Tibial nerve (tissue), 4 donors: ENCODE results near the gene FZD7. TPM values are rescaled to one million over a fixed set of nuclear protein-coding genes. Genes with fewer than 3 reads are reported as not detected.

Experiments
- DNase-seq, 2 donors: peaks; one replicate each; pipeline ENCODE4 v3.0.0-alpha.2; 2019; ENCODE audit warnings: low spot score in 2 of 2
- H3K27ac ChIP-seq, 4 donors: fragments of 200-600 bp; sonication (generic) in 3 of 4; one replicate each; pipeline ENCODE4 v1.5.1; 2017 to 2019; ENCODE audit warnings: mild to moderate bottlenecking in 1 of 4
- H3K27me3 ChIP-seq, 2 donors: fragments of 200-600 bp; sonication (generic) in 1 of 2; one replicate each; pipeline versions ENCODE4 v1.5.1 to v1.6.0; 2017 to 2019
- H3K36me3 ChIP-seq, 3 donors: fragments of 200-600 bp; sonication (generic); one replicate each; pipeline ENCODE4 v1.5.1; 2018 to 2019
- H3K4me1 ChIP-seq, 4 donors: fragments of 200-600 bp; sonication (generic) in 3 of 4; one replicate each; pipeline ENCODE4 v1.5.1; 2017 to 2019
- H3K4me3 ChIP-seq, 4 donors: fragments of 200-600 bp; sonication (generic) in 3 of 4; one replicate each; pipeline ENCODE4 v1.5.1; 2017 to 2019; ENCODE audit warnings: mild to moderate bottlenecking in 1 of 4, moderate library complexity in 1 of 4
- H3K9me3 ChIP-seq, 4 donors: fragments of 200-600 bp; sonication (generic) in 3 of 4; one replicate each; pipeline ENCODE4 v1.5.1; 2017 to 2019
- CTCF ChIP-seq, 5 experiments: fragments of 200-600 bp in 3 of 5; fragments of 450-650 bp in 2 of 5; sonication (generic) in 3 of 5; IDR thresholded peaks; one replicate each; pipeline ENCODE4 v1.5.1; 2016 to 2019; ENCODE audit warnings: antibody characterized with exemption in 5 of 5, mild to moderate bottlenecking in 3 of 5, moderate library complexity in 2 of 5
- EP300 ChIP-seq, 2 donors: sonication (generic); formaldehyde crosslinking; IDR thresholded peaks; one replicate each; pipeline ENCODE4 v1.6.1; 2017; ENCODE audit warnings: antibody characterized with exemption in 2 of 2, mild to moderate bottlenecking in 1 of 2
- POLR2A ChIP-seq, 2 donors: fragments of 450-650 bp; IDR thresholded peaks; one replicate each; pipeline ENCODE4 v1.6.1; 2017; ENCODE audit warnings: antibody characterized with exemption in 2 of 2, mild to moderate bottlenecking in 2 of 2, moderate library complexity in 2 of 2
- WGBS, 2 donors: methylation state at CpG; one replicate each; pipeline ENCODE4 v1.1.5; 2018; 5-methylcytosine and 5-hydroxymethylcytosine counted together
- total RNA-seq, 4 donors: library from RNA; depleted of rRNA; stranded (reverse); fragments of >200 nt; gene quantifications; one replicate each; pipeline ENCODE4 v1.1.0, GENCODE V29; 2016

Gene FZD7
- total RNA-seq, 4 donors from 2014 or later: 7.2 to 14.2 (median 11.1) TPM

GRCh38 chr2:202039278-202040078 lies 5.8 kb downstream of the FZD7 start:
- TF ChIP-seq CTCF (IDR thresholded peaks at IDR 0.05): no peak
- Histone ChIP-seq H3K36me3 (peaks cover 0 to 4% (median 0%) of the 10 kb centered on the region in 3 donors), H3K27ac (peak overlapping the region in 1 of 4 donors; percentile 41), H3K4me3 (no peak overlapping the region), H3K4me1 (peaks cover 0 to 53% (median 19%) of the 10 kb centered on the region in 4 donors), H3K27me3 (peaks cover 0 to 4% of the 10 kb centered on the region in 2 donors), H3K9me3 (no peaks in the 10 kb centered on the region)
- WGBS, 2 donors: 43 to 47% methylated on average over 13 of the region's 13 CpGs
- DNase-seq: no peak

GRCh38 chr2:202040079-202040844 lies 6.6 kb downstream of the FZD7 start:
- H3K27me3 ChIP-seq: peaks cover 0 to 4% of the 10 kb centered on the region in 2 donors
- peaks cover 0 to 4% (median 0%) of the 10 kb centered on the region in 3 donors for H3K36me3 ChIP-seq
- H3K27ac ChIP-seq: no peak overlapping the region
- no peaks in the 10 kb centered on the region for H3K9me3 ChIP-seq
- TF ChIP-seq CTCF (IDR thresholded peaks at IDR 0.05) (no peak), POLR2A (IDR thresholded peaks at IDR 0.05) (no peak), EP300 (IDR thresholded peaks at IDR 0.05) (no peak)
- H3K4me3 ChIP-seq: no peak overlapping the region
- DNase-seq: no peak
- WGBS, 2 donors: 75 to 81% methylated on average over 4 of the region's 4 CpGs
- peaks cover 0 to 45% (median 14%) of the 10 kb centered on the region in 4 donors for H3K4me1 ChIP-seq

DNA sequence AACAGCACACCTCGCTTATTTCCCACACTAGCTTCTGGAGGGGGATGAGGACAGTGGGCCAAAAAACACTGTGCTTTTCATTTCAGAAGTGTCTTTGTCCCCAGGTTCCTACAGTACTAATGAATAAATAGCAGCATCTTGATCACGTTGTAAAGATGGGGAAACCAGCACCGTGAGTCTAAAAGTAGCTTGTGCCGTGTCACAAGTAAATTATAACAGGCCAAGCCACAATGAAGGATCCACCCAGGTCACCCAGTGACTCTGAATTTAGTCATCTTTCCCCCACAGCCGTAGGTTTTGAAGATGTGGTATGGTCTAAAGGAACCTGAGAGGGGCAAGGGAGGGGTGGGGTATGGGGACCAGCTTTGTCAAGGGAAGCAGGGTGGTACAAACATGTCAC lies 8.8 kb downstream of the FZD7 start:
- Histone ChIP-seq H3K27ac (no peak overlapping the region), H3K36me3 (no peaks in the 10 kb centered on the region), H3K9me3 (no peaks in the 10 kb centered on the region), H3K27me3 (peaks cover 0 to 4% of the 10 kb centered on the region in 2 donors), H3K4me1 (peaks cover 0 to 24% (median 10%) of the 10 kb centered on the region in 4 donors), H3K4me3 (no peak overlapping the region)
- TF ChIP-seq EP300 (IDR thresholded peaks at IDR 0.05) (no peak), POLR2A (IDR thresholded peaks at IDR 0.05) (no peak), CTCF (IDR thresholded peaks at IDR 0.05) (no peak)
- DNase-seq: no peak
- whole genome bisulfite sequencing, 2 donors: 89 to 97% methylated on average over 5 of the region's 5 CpGs

DNA sequence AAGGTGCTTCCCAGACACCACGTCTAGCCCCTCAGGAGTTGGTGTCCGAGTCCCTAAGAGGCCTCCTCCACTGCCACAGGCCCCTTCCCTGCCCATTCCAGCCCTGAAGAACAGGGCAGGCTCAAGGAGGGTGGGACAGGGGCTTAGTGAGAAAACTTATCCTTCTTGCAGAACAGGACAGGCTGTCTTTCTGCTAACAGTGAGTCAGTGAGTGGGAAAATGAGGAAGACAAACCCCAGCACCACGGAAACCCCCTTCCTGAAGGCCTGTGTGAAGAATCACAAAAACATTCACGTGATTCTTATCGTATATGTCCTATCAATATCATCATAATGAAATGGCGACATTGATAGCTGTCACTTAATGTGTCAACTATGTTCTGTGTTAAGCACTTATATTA lies 9.8 kb downstream of the FZD7 start:
- no peak for DNase-seq
- H3K4me1 ChIP-seq: peaks cover 0 to 13% (median 8%) of the 10 kb centered on the region in 4 donors
- peaks cover 0 to 2% of the 10 kb centered on the region in 2 donors for H3K27me3 ChIP-seq
- no peak overlapping the region for H3K27ac ChIP-seq
- no peaks in the 10 kb centered on the region for H3K9me3 ChIP-seq
- TF ChIP-seq POLR2A (IDR thresholded peaks at IDR 0.05) (no peak), EP300 (IDR thresholded peaks at IDR 0.05) (no peak), CTCF (IDR thresholded peaks at IDR 0.05) (no peak)
- no peak overlapping the region for H3K4me3 ChIP-seq
- 82 to 84% methylated on average over 6 of the region's 6 CpGs for WGBS, 2 donors
- no peaks in the 10 kb centered on the region for H3K36me3 ChIP-seq

GRCh38 chr2:202044777-202045176 lies 11.1 kb downstream of the FZD7 start:
- Histone ChIP-seq H3K4me3 (no peak overlapping the region), H3K4me1 (peaks cover 0 to under 1% (median 0%) of the 10 kb centered on the region in 4 donors), H3K27ac (no peak overlapping the region), H3K27me3 (no peaks in the 10 kb centered on the region), H3K9me3 (no peaks in the 10 kb centered on the region), H3K36me3 (no peaks in the 10 kb centered on the region)
- no peak for DNase-seq
- no peak for TF ChIP-seq EP300 (IDR thresholded peaks at IDR 0.05)
- no peak for TF ChIP-seq POLR2A (IDR thresholded peaks at IDR 0.05)
- TF ChIP-seq CTCF (IDR thresholded peaks at IDR 0.05): no peak
